ENCODE results near the gene CPA4. TPM values are rescaled to one million over a fixed set of nuclear protein-coding genes. Genes with fewer than 3 reads are reported as not detected.

The CPA4 gene
- polyA plus RNA-seq, 1 experiment = 71.8 TPM

GRCh38 chr7:130346177-130346905 lies 53.4 kb downstream of the CPA4 start:
- no peak overlapping the region for H3K27ac ChIP-seq (ENCODE audit: low read depth, low read length)
- TF ChIP-seq CTCF (IDR thresholded peaks at IDR 0.05; ENCODE audit: low read depth, low read length) = no peak
- H3K4me3 ChIP-seq (ENCODE audit: low read depth, low read length) = no peak overlapping the region
- CTCF ChIA-PET = interaction anchor here (0.7 kb wide), 1 partner anchor 16 kb away, joined by 3 read pairs; no protein-coding TSS in a partner anchor
- DNase-seq (ENCODE audit: low read depth, low spot score) = no peak
- POLR2A ChIA-PET = no interaction called here
- H3K27me3 ChIP-seq (ENCODE audit: control insufficient read depth, insufficient read depth, low read length) = no peaks in the 10 kb centered on the region
- no peaks in the 10 kb centered on the region; the same call in 1 of the 2 replicates for H3K9me3 ChIP-seq (ENCODE audit: control insufficient read depth, insufficient read depth, low read length)

- no peak overlapping the region for H3K4me3 ChIP-seq (ENCODE audit: low read depth, low read length)
- no peak overlapping the region for H3K27ac ChIP-seq (ENCODE audit: low read depth, low read length)
- no peak for TF ChIP-seq CTCF (IDR thresholded peaks at IDR 0.05; ENCODE audit: low read depth, low read length)
- ChIA-PET CTCF (no interaction called here), POLR2A (no interaction called here)
- no peaks in the 10 kb centered on the region for H3K27me3 ChIP-seq (ENCODE audit: control insufficient read depth, insufficient read depth, low read length)
- no peak for DNase-seq (ENCODE audit: low read depth, low spot score)
- H3K9me3 ChIP-seq (ENCODE audit: control insufficient read depth, insufficient read depth, low read length) = no peaks in the 10 kb centered on the region; the same call in 1 of the 2 replicates
These were observed 54.0 kb downstream of the CPA4 start for GRCh38 chr7:130346941-130347340.

GRCh38 chr7:130349911-130350782 lies 57.2 kb downstream of the CPA4 start:
- no peak overlapping the region for H3K4me3 ChIP-seq (ENCODE audit: low read depth, low read length)
- no peaks in the 10 kb centered on the region; the same call in 1 of the 2 replicates for H3K9me3 ChIP-seq (ENCODE audit: control insufficient read depth, insufficient read depth, low read length)
- no peaks in the 10 kb centered on the region for H3K27me3 ChIP-seq (ENCODE audit: control insufficient read depth, insufficient read depth, low read length)
- no peak for DNase-seq (ENCODE audit: low read depth, low spot score)
- ChIA-PET CTCF (no interaction called here), POLR2A (no interaction called here)
- TF ChIP-seq CTCF (IDR thresholded peaks at IDR 0.05; ENCODE audit: low read depth, low read length) = no peak
- H3K27ac ChIP-seq (ENCODE audit: low read depth, low read length) = no peak overlapping the region

- no peak for TF ChIP-seq CTCF (IDR thresholded peaks at IDR 0.05; ENCODE audit: low read depth, low read length)
- no peaks in the 10 kb centered on the region for H3K27me3 ChIP-seq (ENCODE audit: control insufficient read depth, insufficient read depth, low read length)
- no peaks in the 10 kb centered on the region; the same call in 1 of the 2 replicates for H3K9me3 ChIP-seq (ENCODE audit: control insufficient read depth, insufficient read depth, low read length)
- ChIA-PET POLR2A (interaction anchor here (0.6 kb wide), 1 partner anchor 22 kb away, joined by 5 read pairs; no protein-coding TSS in a partner anchor), CTCF (no interaction called here)
- no peak overlapping the region for H3K4me3 ChIP-seq (ENCODE audit: low read depth, low read length)
- no peak overlapping the region for H3K27ac ChIP-seq (ENCODE audit: low read depth, low read length)
- DNase-seq (ENCODE audit: low read depth, low spot score) = no peak
These were observed 58.2 kb downstream of the CPA4 start for GRCh38 chr7:130350945-130351790.
